HepG2 (cell line): ENCODE data around the gene GRAMD2A. TPM values are rescaled to one million over a fixed set of nuclear protein-coding genes. Genes with fewer than 3 reads are reported as not detected.

Source experiments
- MZF1 ChIP-seq: sonication (generic); formaldehyde crosslinking; IDR thresholded peaks from 2 replicates; pipeline ENCODE4 v1.8.1; 2023; ENCODE audit warnings: mild to moderate bottlenecking, missing genetic modification reagents, borderline replicate concordance
- POLR2A ChIP-seq, 2 experiments: IDR thresholded peaks; 2 replicates each; pipeline ENCODE4 v1.6.1; 2011; ENCODE audit warnings: low read depth in 2 of 2, low read length in 2 of 2, mild to moderate bottlenecking in 1 of 2, moderate library complexity in 1 of 2; ENCODE audit not compliant: insufficient read depth in 1 of 2
- SOX6 ChIP-seq, 2 experiments: fragments of 450-650 bp in 1 of 2; sonication (generic) in 1 of 2; formaldehyde crosslinking in 1 of 2; IDR thresholded peaks; 2 replicates each; pipeline versions ENCODE4 v1.4.0 to v1.6.1; 2017 to 2020; ENCODE audit warnings: antibody characterized with exemption in 1 of 2, mild to moderate bottlenecking in 1 of 2, missing genetic modification reagents in 1 of 2
- U2AF1 ChIP-seq: fragments of 200-400 bp; formaldehyde crosslinking; optimal IDR thresholded peaks from 2 replicates; pipeline ENCODE3; 2017; ENCODE audit warnings: mild to moderate bottlenecking, low read depth, low read length
- ZNF17 ChIP-seq: sonication (generic); formaldehyde crosslinking; IDR thresholded peaks from 2 replicates; pipeline ENCODE4 v1.5.0; 2020; ENCODE audit warnings: mild to moderate bottlenecking, missing genetic modification reagents
- ZNF337 ChIP-seq: sonication (generic); formaldehyde crosslinking; IDR thresholded peaks from 2 replicates; pipeline ENCODE4 v1.5.1; 2020; ENCODE audit warnings: missing genetic modification reagents, low read depth, mild to moderate bottlenecking, borderline replicate concordance
- ZNF850 ChIP-seq: sonication (generic); formaldehyde crosslinking; conservative IDR thresholded peaks from 2 replicates; pipeline ENCODE4 v1.9.0; 2021; ENCODE audit warnings: mild to moderate bottlenecking, missing genetic modification reagents
- ZSCAN21 ChIP-seq: sonication (generic); formaldehyde crosslinking; IDR thresholded peaks from 2 replicates; pipeline ENCODE4 v1.8.0; 2022; ENCODE audit warnings: mild to moderate bottlenecking, missing genetic modification reagents, moderate library complexity, borderline replicate concordance
- polyA plus RNA-seq, 8 experiments: library from polyadenylated mRNA; depleted of rRNA in 3 of 8; stranded (reverse) in 7 of 8; unstranded in 1 of 8; fragments of >200 nt; fragmentation: Illumina TruSeq in 4 of 8; extraction: Trizol in 4 of 8; gene quantifications; 2 replicates each; pipeline versions ENCODE4 v1.2.1 to v1.2.3, GENCODE V29; 2011 to 2016; ENCODE audit warnings: low read depth in 4 of 8, missing spikeins in 1 of 8, mixed read lengths in 1 of 8; ENCODE audit not compliant: insufficient read depth in 1 of 8
- total RNA-seq, 5 experiments: library from RNA; depleted of rRNA; stranded (reverse); fragments of >200 nt; fragmentation: Illumina TruSeq; extraction: Trizol; gene quantifications; 2 replicates each; pipeline ENCODE4 v1.2.3, GENCODE V29; 2016; ENCODE audit warnings: low read depth in 1 of 5
- TF ChIP-seq, protein P1 (sequence below): sonication (generic); formaldehyde crosslinking; IDR thresholded peaks from 2 replicates; pipeline ENCODE4 v1.4.0; 2020; ENCODE audit warnings: missing genetic modification reagents, borderline replicate concordance
- TF ChIP-seq, protein P2 (sequence below): sonication (generic); formaldehyde crosslinking; IDR thresholded peaks from 2 replicates; pipeline ENCODE4 v1.5.1; 2020; ENCODE audit warnings: mild to moderate bottlenecking, missing genetic modification reagents, moderate library complexity
- TF ChIP-seq, protein P3 (sequence below): IDR thresholded peaks from 2 replicates; pipeline ENCODE4 v1.6.1; 2016; ENCODE audit warnings: missing biosample characterization, missing genetic modification reagents, low read depth

GRAMD2A gene
- total and polyA plus RNA-seq, 2 of the 13 experiments (the other 11 are each of a cell fraction or from before 2014, with no cell fraction given) = 0.04 TPM; not detected in 1

DNA sequence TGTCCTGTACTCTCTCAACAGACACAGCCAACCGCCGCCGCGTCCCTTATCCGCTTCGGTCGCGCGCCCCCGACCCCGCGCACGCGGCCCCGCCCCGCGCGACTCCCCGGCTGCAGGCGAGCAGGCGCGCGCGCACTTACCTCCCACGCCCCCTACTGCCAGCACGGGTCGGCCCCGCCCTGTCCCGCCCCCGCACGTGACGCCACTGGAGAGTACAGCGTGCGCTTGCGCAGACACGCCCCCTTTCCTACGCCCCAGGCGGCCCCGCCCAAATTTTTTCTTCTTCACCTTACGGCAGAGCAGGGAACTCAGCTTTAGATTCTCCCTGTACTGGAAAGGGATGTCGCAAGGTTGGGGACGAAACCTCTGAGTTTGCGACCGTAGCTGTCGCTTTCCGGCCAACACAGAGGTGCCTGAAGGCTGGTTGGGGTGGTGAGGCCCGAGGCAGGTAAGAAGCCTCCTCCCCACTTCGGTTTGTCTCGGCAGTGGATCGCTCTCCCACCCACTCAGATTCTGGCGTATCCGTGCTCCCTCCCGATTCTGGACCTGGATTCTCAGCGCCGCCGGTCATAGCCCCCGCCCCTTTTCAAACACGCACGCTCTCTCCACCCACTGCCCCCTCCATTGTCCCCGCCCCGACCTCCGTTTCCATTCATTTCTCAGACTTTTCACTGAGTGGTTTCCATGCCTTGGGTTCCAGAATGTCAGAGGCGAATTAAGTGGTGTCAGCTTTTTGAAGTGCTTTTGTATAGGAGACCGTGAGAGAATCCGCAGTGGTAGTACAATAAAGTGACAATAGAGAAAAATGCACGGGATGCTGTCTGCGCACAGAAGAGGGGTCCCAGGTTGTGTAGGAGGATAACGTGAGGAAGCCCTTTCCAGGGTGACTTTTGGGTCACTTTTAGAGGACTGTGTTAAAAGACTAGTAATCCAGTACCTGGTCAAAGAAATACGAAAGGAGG, 79.3 kb downstream of the GRAMD2A start, which contains the start of the genes MYO9A and SENP8 (continued):
- TF ChIP-seq, protein P1, sequence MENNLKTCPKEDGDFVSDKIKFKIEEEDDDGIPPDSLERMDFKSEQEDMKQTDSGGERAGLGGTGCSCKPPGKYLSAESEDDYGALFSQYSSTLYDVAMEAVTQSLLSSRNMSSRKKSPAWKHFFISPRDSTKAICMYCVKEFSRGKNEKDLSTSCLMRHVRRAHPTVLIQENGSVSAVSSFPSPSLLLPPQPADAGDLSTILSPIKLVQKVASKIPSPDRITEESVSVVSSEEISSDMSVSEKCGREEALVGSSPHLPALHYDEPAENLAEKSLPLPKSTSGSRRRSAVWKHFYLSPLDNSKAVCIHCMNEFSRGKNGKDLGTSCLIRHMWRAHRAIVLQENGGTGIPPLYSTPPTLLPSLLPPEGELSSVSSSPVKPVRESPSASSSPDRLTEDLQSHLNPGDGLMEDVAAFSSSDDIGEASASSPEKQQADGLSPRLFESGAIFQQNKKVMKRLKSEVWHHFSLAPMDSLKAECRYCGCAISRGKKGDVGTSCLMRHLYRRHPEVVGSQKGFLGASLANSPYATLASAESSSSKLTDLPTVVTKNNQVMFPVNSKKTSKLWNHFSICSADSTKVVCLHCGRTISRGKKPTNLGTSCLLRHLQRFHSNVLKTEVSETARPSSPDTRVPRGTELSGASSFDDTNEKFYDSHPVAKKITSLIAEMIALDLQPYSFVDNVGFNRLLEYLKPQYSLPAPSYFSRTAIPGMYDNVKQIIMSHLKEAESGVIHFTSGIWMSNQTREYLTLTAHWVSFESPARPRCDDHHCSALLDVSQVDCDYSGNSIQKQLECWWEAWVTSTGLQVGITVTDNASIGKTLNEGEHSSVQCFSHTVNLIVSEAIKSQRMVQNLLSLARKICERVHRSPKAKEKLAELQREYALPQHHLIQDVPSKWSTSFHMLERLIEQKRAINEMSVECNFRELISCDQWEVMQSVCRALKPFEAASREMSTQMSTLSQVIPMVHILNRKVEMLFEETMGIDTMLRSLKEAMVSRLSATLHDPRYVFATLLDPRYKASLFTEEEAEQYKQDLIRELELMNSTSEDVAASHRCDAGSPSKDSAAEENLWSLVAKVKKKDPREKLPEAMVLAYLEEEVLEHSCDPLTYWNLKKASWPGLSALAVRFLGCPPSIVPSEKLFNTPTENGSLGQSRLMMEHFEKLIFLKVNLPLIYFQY (CRISPR knock-in tag) = no peak
- no peak for TF ChIP-seq ZNF17
- TF ChIP-seq, protein P2, sequence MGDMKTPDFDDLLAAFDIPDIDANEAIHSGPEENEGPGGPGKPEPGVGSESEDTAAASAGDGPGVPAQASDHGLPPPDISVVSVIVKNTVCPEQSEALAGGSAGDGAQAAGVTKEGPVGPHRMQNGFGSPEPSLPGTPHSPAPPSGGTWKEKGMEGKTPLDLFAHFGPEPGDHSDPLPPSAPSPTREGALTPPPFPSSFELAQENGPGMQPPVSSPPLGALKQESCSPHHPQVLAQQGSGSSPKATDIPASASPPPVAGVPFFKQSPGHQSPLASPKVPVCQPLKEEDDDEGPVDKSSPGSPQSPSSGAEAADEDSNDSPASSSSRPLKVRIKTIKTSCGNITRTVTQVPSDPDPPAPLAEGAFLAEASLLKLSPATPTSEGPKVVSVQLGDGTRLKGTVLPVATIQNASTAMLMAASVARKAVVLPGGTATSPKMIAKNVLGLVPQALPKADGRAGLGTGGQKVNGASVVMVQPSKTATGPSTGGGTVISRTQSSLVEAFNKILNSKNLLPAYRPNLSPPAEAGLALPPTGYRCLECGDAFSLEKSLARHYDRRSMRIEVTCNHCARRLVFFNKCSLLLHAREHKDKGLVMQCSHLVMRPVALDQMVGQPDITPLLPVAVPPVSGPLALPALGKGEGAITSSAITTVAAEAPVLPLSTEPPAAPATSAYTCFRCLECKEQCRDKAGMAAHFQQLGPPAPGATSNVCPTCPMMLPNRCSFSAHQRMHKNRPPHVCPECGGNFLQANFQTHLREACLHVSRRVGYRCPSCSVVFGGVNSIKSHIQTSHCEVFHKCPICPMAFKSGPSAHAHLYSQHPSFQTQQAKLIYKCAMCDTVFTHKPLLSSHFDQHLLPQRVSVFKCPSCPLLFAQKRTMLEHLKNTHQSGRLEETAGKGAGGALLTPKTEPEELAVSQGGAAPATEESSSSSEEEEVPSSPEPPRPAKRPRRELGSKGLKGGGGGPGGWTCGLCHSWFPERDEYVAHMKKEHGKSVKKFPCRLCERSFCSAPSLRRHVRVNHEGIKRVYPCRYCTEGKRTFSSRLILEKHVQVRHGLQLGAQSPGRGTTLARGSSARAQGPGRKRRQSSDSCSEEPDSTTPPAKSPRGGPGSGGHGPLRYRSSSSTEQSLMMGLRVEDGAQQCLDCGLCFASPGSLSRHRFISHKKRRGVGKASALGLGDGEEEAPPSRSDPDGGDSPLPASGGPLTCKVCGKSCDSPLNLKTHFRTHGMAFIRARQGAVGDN (CRISPR knock-in tag) = peak; percentile 61
- peak; percentile 62; the same call in 1 of the 2 replicates for TF ChIP-seq ZNF337 (CRISPR knock-in tag)
- TF ChIP-seq U2AF1 = peak; percentile 48
- TF ChIP-seq ZNF850 (CRISPR knock-in tag) = 0 out of 2 replicates have a peak, but pooled peaks have one; percentile 45
- TF ChIP-seq MZF1 (CRISPR knock-in tag) = no peak
- TF ChIP-seq, protein P3, sequence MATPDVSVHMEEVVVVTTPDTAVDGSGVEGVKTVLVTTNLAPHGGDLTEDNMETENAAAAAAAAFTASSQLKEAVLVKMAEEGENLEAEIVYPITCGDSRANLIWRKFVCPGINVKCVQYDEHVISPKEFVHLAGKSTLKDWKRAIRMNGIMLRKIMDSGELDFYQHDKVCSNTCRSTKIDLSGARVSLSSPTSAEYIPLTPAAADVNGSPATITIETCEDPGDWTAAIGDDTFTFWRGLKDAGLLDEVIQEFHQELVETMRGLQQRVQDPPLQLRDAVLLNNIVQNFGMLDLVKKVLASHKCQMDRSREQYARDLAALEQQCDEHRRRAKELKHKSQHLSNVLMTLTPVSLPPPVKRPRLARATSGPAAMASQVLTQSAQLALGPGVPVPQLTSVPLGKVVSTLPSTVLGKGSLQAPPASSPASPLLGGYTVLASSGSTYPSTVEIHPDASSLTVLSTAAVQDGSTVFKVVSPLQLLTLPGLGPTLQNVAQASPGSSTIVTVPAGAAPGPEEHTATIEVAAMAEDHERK (CRISPR knock-in tag) = no peak
- TF ChIP-seq POLR2A (IDR thresholded peaks at IDR 0.05; ENCODE audit: insufficient read depth in 1 of 2, low read depth in 2 of 2, low read length in 2 of 2) = peak; percentile 91 to 93
- TF ChIP-seq ZSCAN21 (CRISPR knock-in tag) = 0 out of 2 replicates have a peak, but pooled peaks have one; percentile 44
- no peak for TF ChIP-seq SOX6 (IDR thresholded peaks at IDR 0.05)
- peak; percentile 23; the same call in 1 of the 2 replicates for TF ChIP-seq SOX6 (CRISPR knock-in tag; IDR thresholded peaks at IDR 0.05)
